Islet of Langerhans (tissue), 1 donor: Measurements from ENCODE around the gene KRTAP4-1.
"Not testable (repeated sequence)": the region's sequence is repeated elsewhere in the genome, so short reads cannot be mapped to it uniquely, and the experiment has no call there.

Experiments
- FAIRE-seq: peaks from one replicate; lab custom pipeline; 2011; peaks lifted over from hg19 to GRCh38; lab: Jason Lieb, UNC

KRTAP4-1 gene

DNA sequence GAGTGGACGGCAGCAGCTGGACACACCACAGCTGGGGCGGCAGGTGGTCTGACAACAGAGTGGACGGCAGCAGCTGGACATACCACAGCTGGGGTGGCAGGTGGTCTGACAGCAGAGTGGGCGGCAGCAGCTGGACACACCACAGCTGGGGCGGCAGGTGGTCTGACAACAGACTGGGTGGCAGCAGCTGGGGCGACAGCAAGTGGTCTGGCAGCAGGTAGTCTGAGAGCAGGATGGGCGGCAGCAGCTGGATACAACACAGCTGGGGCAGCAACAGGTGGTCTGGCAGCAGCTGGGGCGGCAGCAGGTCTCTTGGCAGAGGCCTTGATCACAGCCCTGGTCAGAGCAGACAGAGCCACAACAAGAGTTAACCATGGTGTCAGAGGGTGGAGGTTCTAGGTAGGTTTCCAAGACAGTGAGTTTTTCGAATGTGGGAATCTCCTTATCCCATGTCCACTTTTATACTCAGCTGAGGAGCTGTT, at the start of gene KRTAP4-1:
TSS of gene KRTAP4-1 (minus strand) at position 432 of the 482 bp plus-strand sequence. CDS start at position 375, 57 bp downstream.
- no peak for FAIRE-seq

DNA sequence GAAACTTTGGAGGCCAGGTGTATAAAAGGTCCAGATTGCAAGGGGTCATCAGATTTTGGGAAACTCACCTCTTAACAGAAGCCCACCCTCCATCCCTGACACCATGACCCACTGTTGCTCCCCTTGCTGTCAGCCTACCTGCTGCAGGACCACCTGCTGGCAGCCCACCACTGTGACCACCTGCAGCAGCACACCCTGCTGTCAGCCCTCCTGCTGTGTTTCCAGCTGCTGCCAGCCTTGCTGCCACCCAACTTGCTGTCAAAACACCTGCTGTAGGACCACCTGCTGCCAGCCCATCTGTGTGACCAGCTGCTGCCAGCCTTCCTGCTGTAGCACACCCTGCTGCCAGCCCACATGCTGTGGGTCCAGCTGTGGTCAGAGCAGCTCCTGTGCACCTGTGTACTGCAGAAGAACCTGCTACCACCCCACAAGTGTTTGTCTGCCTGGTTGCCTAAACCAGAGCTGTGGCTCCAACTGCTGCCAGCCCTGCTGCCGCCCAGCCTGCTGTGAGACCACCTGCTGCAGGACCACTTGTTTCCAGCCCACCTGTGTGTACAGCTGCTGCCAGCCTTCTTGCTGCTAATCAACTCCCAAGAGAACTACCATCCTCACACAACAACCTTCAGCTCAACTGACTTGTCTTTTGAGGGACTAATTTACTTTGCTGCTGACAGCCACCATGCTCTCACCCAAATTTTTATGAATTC, 47.8 kb upstream of the KRTAP4-1 start, which contains the start of gene KRTAP9-3:
TSS of gene KRTAP9-3 (plus strand) at position 51 of the 707 bp plus-strand sequence. CDS start at position 104, 53 bp downstream.
- FAIRE-seq: not testable (repeated sequence)

DNA sequence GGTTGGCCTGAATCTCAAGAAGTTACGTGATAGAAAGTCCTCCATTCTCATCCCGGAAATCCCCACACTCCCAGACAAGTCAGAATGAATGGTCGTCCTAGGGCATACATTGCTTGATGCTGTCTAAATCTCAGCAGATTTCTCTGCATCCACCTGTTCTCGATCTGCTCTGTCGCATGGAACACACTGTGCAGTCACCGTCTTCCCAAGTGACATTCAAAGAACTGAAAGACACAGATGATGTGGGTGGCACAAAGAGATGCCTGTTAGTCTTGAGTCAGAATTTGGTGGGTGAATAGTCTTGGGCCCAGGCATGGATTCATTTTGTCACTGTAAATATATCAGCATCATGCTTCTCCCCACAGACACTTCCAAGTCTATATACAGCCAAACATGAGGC, 47.0 kb upstream of the KRTAP4-1 start:
- FAIRE-seq: no peak

DNA sequence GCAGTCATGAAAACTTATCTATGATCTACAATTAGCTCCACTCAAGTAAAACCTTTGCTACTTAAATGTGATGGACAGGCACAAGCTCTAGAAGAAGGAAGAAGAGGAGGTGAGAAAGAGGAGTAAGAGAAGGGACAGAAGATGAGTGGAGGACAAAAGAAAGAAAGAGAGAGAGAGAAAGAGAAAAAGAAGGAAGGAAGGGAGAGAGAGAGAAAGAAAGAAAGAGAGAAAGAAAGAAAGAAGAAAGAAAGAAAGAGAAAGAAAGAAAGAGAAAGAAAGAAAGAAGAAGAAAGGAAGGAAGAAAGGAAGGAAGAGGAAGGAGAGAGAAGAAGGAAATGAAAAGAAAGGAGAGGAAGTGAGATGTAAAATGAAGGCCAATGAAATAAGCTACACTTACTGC, 45.4 kb upstream of the KRTAP4-1 start:
- no peak for FAIRE-seq

DNA sequence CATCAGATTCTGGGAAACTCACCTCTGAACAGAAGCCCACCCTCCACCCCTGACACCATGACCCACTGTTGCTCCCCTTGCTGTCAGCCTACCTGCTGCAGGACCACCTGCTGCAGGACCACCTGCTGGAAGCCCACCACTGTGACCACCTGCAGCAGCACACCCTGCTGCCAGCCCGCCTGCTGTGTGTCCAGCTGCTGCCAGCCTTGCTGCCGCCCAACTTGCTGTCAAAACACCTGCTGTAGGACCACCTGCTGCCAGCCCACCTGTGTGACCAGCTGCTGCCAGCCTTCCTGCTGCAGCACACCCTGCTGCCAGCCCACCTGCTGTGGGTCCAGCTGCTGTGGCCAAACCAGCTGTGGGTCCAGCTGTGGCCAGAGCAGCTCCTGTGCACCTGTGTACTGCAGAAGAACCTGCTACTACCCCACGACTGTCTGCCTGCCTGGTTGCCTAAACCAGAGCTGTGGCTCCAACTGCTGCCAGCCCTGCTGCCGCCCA, 41.9 kb upstream of the KRTAP4-1 start, which contains the start of gene KRTAP9-2:
TSS of gene KRTAP9-2 (plus strand) at position 51 of the 498 bp plus-strand sequence. CDS start at position 58, 7 bp downstream.
- FAIRE-seq: not testable (repeated sequence)

DNA sequence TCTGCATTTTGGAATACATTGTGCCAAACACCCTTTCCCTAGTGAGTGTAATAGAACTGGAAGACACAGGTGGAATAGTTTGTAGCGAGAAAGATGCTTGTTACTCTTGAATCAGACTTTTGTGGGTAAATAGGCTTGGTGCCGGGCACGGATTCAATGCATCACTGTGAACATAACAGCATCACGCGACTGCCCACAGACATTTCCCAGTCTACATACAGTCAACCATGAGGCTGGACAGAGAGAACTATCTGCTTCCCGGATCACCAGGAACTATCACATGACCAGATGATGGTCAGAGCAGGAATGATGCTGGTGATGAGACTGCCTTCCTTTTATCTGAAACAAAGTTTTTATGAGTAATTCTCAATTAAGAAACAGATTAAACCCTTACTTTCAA, 41.3 kb upstream of the KRTAP4-1 start:
- FAIRE-seq: no peak

DNA sequence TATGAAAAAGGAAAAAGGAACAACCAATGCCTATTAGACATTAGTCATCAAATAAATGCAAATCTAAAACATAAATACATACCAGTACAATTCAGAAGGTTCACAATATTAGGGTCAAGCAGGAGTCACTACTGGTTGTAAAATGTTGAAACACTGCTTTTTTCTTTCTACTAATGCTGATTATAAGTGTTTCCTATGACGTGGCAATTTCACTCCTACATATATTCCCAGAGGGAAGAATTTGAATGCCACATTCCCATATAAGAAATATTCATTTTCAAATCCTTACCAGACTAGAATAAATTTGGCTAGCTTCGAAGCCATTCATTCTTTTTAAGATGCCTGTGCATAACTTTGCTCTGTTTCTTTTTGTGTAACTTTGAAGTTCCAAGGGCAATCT, 39.1 kb upstream of the KRTAP4-1 start:
- no peak for FAIRE-seq

DNA sequence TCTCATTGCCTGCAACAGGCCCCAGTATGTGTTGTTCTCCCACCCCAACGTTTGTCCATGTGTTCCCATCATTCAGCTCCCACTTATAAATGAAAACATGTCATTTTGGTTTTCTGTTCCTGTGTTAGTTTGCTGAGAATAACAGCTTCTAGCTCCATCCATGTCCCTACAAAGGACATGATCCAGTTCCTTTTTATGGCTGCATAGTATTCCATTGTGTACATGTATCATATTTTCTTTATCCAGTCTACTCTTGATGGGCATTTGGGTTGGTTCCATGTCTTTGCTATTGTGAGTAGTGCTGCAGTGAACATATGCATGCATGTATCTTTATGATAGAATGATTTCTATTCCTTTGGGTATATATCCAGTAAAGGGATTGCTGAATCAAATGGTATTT, 31.0 kb upstream of the KRTAP4-1 start:
- FAIRE-seq: no peak

DNA sequence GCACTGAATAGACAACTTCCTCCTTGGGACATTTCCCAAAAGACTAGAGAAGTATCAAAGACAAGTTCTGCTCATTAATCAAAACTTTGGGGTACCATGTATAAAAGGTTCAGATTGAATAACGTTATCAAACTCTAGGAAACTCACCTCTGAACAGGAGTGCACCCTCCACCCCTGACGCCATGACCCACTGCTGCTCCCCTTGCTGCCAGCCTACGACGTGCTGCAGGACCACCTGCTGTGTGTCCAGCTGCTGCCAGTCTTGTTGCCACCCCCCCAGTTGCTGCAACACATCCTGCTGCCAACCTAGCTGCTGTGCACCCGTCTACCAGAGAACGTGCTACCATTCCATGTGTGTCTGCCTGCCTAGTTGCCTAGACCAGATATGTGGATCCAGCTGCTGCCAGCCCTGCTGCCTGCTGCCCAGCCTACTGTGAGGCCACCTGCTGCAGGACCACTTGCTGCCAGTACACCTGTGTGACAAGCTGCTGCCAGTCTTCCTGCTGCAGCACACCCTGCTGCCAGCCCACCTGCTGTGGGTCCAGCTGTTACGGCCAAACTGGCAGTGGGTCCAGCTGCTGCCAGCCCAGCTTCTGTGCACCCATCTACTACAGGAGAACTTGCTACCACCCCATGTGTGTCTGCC, 27.9 kb upstream of the KRTAP4-1 start:
- FAIRE-seq: no peak

DNA sequence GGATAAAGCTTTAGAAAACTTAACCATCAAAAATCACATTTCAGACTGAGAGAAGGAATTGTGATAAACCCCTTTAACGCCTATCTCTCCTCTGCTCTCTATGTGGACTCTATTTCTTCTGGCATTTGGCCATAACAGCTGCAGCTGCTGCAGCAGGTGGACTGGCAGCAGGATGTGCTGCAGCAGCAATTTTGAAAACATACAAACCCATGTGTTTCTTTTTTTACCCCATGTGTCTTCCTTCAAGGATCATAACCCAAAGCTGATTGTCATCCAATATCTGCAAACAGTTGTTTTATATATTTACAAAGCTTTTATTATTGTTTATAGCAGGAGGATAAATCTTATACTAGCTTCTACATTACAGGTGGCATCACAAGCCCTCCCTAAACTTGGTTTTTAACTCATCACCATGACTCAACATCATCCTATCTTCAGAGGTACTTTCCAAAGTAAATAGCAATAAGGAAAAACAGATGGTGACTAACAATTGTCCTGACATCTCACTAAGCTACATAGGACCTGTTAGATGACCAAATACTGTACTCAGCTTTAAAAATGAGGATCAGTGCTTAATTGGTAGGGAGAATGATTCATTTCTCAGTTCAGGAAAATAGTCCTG, 27.2 kb upstream of the KRTAP4-1 start:
- no peak for FAIRE-seq

DNA sequence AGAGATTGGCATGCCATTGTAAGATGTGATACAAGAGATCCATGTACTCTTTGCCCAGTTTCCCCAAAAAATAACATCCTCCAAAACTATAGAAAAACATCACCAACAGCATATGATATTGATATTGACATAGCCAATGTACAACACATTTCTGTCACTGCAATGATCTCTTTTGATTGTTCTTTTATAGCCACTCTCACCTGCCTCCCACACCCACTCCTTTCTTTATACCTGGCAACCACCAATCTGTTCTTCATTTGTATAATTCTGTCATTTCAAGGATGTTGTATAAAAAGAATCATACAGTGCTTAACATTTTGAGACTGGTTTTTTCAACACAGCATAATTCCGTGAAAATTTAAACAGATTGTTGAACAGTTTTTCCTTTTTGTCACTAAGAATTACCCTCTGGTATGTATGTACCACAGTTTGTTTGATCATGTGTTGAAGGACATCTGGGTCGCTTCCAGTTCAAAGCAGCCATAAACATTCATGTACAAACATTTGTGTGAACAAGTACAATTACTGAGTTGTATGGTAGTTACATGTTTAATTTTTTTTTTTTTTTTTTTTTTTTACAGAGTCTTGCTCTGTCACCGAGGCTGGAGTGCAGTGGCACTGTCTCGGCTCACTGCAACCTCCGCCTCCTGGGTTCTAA, 14.8 kb upstream of the KRTAP4-1 start:
- no peak for FAIRE-seq

DNA sequence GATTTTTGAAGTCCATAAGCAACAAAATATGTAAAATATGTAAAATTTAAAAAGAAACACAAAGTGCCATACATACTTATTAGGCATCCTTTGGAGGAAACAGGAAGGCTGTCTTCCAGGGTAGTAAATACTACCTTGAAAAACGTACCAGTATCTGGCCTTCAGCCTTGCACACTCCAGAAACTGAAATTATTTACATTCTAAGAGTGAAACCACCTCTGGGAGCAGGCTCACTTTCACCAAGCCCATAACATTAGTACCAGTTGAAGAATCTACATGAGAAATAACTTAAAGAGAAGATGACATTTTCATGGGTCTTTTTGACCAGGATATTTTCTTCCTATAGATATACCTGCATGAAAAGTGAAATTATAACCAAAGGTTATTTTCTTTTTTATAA, 11.4 kb upstream of the KRTAP4-1 start:
- no peak for FAIRE-seq

DNA sequence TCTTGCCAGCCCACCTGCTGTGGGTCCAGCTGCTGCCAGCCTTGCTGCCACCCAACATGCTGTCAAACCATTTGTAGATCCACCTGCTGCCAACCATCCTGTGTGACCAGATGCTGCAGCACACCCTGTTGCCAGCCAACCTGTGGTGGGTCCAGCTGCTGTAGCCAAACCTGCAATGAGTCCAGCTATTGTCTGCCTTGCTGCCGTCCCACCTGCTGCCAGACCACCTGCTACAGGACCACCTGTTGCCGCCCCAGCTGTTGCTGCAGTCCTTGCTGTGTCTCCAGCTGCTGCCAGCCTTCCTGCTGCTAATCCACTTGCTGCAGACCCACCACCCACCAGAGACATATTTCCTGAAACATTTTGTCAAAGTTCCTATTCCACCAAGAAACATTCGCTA, 5.6 kb upstream of the KRTAP4-1 start:
- no peak for FAIRE-seq

DNA sequence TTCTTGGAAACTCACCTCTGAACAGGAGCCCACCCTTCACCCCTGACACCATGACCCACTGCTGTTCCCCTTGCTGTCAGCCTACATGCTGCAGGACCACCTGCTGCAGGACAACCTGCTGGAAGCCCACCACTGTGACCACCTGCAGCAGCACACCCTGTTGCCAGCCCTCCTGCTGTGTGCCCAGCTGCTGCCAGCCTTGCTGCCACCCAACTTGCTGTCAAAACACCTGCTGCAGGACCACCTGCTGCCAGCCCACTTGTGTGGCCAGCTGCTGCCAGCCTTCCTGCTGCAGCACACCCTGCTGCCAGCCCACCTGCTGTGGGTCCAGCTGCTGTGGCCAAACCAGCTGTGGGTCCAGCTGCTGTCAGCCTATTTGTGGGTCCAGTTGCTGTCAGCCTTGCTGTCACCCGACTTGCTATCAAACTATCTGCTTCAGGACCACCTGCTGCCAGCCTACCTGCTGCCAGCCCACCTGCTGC, 5.2 kb upstream of the KRTAP4-1 start, which contains the start of gene KRTAP9-1:
TSS of gene KRTAP9-1 (plus strand) at position 51 of the 482 bp plus-strand sequence. CDS start at position 51, 0 bp downstream.
- not testable (repeated sequence) for FAIRE-seq

DNA sequence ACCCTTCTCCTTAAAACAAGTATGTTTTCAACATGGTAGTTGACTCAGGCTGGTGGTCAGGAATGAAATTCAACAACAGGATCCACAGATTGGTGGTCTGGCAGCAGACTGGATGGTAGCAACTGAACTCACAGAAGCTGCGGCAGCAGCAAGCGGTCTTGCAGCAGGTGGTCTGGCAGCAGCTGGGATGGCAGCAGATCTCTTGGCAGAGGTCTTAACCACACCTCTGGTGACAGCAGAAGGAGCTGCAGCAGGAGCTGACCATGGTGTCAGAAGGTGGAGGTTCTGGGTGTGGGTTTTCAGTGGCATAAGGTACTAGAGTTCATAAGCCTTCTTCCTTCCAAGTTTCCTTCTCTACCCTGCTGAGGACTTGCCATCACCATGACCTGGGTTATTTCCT, 2.2 kb upstream of the KRTAP4-1 start:
- no peak for FAIRE-seq

DNA sequence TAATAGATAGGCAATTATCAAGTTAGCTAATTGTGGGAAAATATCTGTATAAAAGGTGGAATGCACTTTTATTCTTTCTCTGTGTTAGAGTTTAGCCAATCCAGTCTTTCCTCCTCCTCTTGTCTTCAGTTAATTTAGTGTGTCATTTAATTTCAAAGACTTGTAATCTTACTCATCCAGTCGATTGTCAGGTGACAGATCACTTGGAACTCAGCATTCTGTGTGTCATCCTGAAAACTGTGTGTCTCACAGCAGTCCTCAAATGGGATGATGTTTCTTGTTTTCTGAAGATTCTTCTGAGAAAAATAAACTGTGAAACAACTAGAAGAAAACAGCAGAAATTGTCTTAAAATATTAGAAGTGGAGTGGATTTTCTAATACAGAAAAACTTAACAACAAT, 290 bp upstream of the KRTAP4-1 start:
- no peak for FAIRE-seq

DNA sequence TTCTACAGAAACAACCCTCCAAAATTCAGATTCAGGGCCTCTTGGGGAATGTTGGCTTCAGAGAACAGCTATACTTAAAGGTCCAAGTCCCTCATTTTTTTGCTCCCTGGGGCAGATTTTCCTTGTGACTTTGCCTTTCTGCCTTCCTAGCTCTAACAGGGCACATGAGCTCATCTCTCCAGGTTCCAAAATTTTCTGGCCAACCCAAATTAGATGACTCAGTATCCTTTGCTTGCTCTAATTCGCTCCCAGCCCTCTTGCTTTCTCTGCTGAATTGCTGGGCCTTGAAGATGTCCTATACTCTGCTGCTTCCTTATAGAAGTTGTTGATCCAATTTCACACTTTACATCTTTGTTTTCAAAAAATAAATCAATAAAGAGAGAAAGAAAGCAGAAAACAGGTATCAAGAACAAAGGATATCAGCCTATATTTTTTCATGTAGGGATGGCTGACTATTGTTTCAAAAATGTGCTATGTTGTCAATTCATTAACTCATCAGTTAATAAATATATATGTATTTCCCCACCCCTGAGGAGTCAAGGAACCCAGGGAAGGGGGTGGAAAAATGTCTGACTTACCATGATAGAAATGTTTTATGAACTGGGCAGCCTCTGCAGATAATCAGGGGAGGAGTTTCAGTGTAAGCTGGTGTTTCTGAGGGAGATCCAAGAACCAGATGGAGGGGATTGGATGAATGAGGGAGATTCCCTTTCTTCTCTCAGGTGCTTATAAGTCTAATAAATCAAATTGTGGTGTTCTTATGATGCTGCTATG, 5.7 kb downstream of the KRTAP4-1 start:
- FAIRE-seq: no peak

DNA sequence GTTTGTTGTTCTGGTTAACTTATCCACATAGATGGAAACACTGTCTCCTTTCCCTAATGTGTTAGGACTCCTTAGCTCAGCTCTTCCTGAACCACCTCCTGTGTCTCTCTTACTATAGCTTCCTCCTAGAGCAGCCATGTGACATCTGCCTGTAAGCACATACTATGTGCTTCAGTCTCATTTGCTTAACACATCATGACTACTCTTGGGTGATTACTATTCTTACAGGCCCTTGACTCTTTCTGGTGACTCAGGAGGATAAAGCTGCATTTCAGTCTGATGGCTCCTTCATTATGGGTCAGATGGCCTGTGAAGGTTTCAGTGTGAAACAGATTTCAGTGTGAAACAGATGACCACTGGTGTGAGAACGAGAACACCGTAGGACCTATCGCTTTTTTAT, 6.4 kb downstream of the KRTAP4-1 start:
- no peak for FAIRE-seq

DNA sequence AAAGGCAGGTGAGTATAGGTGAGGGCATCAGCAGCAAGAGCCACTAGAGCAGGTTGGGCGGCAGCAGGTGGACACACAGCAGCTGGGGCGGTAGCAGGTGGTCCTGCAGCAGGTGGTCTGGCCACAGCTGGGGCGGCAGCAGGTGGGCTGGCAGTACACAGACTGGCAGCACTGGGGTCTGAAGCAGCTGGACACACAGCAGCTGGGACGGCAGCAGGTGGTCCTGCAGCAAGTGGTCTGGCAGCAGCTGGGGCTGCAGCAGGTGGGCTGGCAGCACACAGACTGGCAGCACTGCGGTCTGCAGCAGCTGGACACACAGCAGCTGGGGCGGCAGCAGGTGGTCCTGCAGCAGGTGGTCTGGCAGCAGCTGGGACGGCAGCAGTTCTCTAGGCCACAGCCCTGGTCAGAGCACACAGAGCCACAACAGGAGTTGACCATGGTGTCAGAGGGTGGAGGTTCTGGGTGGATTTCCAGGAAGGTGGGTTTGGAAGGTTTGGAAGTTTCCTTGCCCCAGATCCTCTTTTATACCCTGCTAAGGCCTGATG, 6.9 kb downstream of the KRTAP4-1 start, which contains the start of gene KRTAP4-2:
TSS of gene KRTAP4-2 (minus strand) at position 495 of the 545 bp plus-strand sequence. CDS start at position 438, 57 bp downstream.
- FAIRE-seq: no peak

DNA sequence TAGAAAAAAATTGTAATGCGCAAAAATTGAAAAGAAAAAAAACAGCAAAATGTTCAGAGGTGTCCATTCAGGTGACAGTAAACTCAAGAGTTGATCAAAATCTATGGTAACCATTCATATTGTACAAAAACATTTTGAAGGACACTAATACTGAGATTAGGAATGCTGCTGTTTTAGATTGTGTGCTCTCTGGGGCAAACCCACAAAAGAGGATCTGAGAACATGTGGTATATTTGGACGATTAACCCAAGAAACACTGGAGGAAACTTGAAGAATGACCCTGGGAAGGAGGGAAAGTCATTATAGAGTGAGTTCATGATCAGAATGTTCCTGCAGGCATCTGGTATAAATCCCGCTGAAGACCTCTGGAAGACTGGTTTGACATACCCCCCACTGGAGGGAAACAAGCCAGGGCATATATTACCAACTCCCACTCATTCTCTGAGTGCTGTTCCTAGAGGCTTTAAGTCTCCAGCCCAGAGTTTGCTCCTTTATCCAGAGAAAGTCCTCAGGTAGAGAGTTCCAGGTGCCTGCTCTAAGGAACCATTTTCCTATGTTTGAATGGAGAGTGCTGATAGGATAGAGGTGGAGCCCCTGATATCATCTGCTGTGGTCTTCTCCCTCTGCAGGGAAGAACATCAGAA, 7.8 kb downstream of the KRTAP4-1 start:
- FAIRE-seq: no peak
